ENCODE measurements around the gene RNF20.

DNA sequence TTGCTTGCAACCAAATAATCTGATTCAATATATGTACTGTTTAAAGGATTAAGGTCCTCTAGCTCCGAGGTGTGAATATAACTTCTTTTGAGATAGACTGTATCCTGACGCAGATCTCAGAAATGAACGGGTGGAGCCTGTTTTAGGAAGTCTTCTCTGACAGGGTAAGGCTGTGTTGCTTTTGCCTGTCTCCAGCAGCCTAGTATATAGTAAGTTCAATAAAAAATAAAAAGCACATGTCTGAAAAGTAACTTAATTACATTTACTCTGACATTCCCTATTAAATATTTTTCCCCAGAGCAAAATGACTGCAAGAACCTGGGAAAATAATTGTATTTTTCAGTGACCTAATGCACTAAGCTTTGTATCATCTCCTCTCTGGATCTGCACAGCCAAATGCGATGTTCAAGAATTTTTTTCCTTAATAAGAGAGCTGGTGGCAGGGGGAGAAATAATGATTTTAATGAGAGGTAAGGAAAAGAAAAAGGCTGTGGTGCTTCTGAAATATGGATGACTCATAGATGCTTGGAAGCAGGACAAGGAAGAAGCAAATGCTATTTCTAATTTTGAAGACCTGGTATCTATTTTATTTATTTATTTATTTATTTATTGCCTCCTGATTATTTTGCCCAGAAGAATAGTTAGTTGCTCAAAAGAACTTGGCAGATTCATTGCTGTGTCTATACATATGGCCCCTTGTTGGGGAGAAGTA lies 53.8 kb downstream of the RNF20 start:
- no peak for TF ChIP-seq EZH2 (IDR thresholded peaks at IDR 0.05)
- TF ChIP-seq, protein P1, sequence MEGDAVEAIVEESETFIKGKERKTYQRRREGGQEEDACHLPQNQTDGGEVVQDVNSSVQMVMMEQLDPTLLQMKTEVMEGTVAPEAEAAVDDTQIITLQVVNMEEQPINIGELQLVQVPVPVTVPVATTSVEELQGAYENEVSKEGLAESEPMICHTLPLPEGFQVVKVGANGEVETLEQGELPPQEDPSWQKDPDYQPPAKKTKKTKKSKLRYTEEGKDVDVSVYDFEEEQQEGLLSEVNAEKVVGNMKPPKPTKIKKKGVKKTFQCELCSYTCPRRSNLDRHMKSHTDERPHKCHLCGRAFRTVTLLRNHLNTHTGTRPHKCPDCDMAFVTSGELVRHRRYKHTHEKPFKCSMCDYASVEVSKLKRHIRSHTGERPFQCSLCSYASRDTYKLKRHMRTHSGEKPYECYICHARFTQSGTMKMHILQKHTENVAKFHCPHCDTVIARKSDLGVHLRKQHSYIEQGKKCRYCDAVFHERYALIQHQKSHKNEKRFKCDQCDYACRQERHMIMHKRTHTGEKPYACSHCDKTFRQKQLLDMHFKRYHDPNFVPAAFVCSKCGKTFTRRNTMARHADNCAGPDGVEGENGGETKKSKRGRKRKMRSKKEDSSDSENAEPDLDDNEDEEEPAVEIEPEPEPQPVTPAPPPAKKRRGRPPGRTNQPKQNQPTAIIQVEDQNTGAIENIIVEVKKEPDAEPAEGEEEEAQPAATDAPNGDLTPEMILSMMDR (IDR thresholded peaks at IDR 0.05), result no peak

Measured in neural progenitor cell (in vitro differentiated cells).